IMR-90 (cell line): Measurements from ENCODE around the gene OR1F1. TPM values are rescaled to one million over a fixed set of nuclear protein-coding genes. Genes with fewer than 3 reads are reported as not detected.
A peak's percentile ranks its signal among the peaks of the same experiment; 100 is the strongest.

Source experiments
- ATAC-seq: fragments of 200-7000 bp; cut with Tn5 transposase; 2 replicates; pipeline ENCODE4 v1.9.1; 2020; ENCODE audit warnings: low read depth, mild to moderate bottlenecking, moderate library complexity
- BruUV-seq: library from RNA; stranded (reverse); fragments of 400-500 nt; replicated peaks from 2 replicates; lab custom pipeline; 2021; lab: Mats Ljungman, UMichigan
- CTCF ChIA-PET: fragments of 300-600 bp; formaldehyde crosslinking; extraction: SDS; loops from one replicate; lab custom pipeline; 2021; ENCODE audit warnings: antibody characterized with exemption; lab: Yijun Ruan, JAX
- POLR2A ChIA-PET: fragments of 300-600 bp; sonication (Branson Sonifier 250); formaldehyde crosslinking; loops from one replicate; lab custom pipeline; 2022; ENCODE audit warnings: antibody characterized with exemption; ENCODE audit not compliant: unreplicated experiment; lab: Charles Lee
- DNase-seq: peaks from one replicate; pipeline ENCODE4 v3.0.0; 2013
- H2AFZ ChIP-seq: replicated peaks from 2 replicates; pipeline ENCODE3; 2013; ENCODE audit warnings: low read length, mild to moderate bottlenecking; ENCODE audit not compliant: poor library complexity
- H2AK5ac ChIP-seq: 2 replicates; pipeline ENCODE4 v1.6.1; 2013; ENCODE audit warnings: low read depth, low read length, inconsistent platforms
- H2AK9ac ChIP-seq: replicated peaks from 2 replicates; pipeline ENCODE3; 2013; ENCODE audit warnings: mild to moderate bottlenecking, low read depth, low read length, moderate library complexity; ENCODE audit not compliant: poor library complexity
- H2BK120ac ChIP-seq: 2 replicates; pipeline ENCODE4 v1.6.1; 2013; ENCODE audit warnings: low read depth, low read length, inconsistent platforms
- H2BK15ac ChIP-seq: 3 replicates; pipeline ENCODE4 v1.6.1; 2013; ENCODE audit warnings: low read depth, low read length, inconsistent platforms
- H2BK20ac ChIP-seq: 2 replicates; pipeline ENCODE4 v1.6.1; 2013; ENCODE audit warnings: low read depth, mild to moderate bottlenecking, inconsistent platforms, low read length, moderate library complexity
- H2BK5ac ChIP-seq: 2 replicates; pipeline ENCODE4 v1.6.1; 2013; ENCODE audit warnings: mild to moderate bottlenecking, low read depth, low read length, inconsistent platforms; ENCODE audit not compliant: poor library complexity, severe bottlenecking
- H3K14ac ChIP-seq: replicated peaks from 2 replicates; pipeline ENCODE4 v1.6.1; 2013; ENCODE audit warnings: low read depth, low read length, inconsistent platforms
- H3K18ac ChIP-seq: 2 replicates; pipeline ENCODE4 v1.6.1; 2013; ENCODE audit warnings: low read depth, low read length, control low read depth
- H3K23ac ChIP-seq: 2 replicates; pipeline ENCODE4 v1.6.1; 2013; ENCODE audit warnings: low read depth, low read length, inconsistent platforms
- H3K27ac ChIP-seq: 2 replicates; pipeline ENCODE4 v1.5.1; 2013; ENCODE audit warnings: mild to moderate bottlenecking, control low read depth, low read length; ENCODE audit not compliant: insufficient read depth
- H3K27me3 ChIP-seq: 2 replicates; pipeline ENCODE4 v1.6.1; 2013; ENCODE audit warnings: low read length; ENCODE audit not compliant: control insufficient read depth, insufficient read depth
- H3K36me3 ChIP-seq: 2 replicates; pipeline ENCODE4 v1.6.1; 2013; ENCODE audit warnings: low read length, mixed read lengths; ENCODE audit not compliant: control insufficient read depth, insufficient read depth
- H3K4ac ChIP-seq: 2 replicates; pipeline ENCODE4 v1.6.1; 2013; ENCODE audit warnings: low read depth, low read length, inconsistent platforms
- H3K4me1 ChIP-seq: 2 replicates; pipeline ENCODE4 v1.6.1; 2013; ENCODE audit warnings: low read length, mixed read lengths; ENCODE audit not compliant: control insufficient read depth, insufficient read depth
- H3K4me2 ChIP-seq: 2 replicates; pipeline ENCODE4 v1.6.1; 2013; ENCODE audit warnings: low read depth, mild to moderate bottlenecking, control low read depth, low read length, moderate library complexity
- H3K4me3 ChIP-seq: 2 replicates; pipeline ENCODE4 v1.5.1; 2013; ENCODE audit warnings: low read depth, mild to moderate bottlenecking, control low read depth, low read length, moderate library complexity; ENCODE audit not compliant: insufficient read depth
- H3K56ac ChIP-seq: 2 replicates; pipeline ENCODE4 v1.6.1; 2013; ENCODE audit warnings: low read length, inconsistent platforms; ENCODE audit not compliant: insufficient read depth; ENCODE audit errors: extremely low read depth
- H3K79me1 ChIP-seq, 2 experiments: 2 replicates each; pipeline ENCODE4 v1.6.1; 2013; ENCODE audit warnings: low read length in 2 of 2, inconsistent platforms in 1 of 2, low read depth in 1 of 2
- H3K9ac ChIP-seq: 2 replicates; pipeline ENCODE4 v1.6.1; 2013; ENCODE audit warnings: low read depth, low read length, control low read depth
- H3K9me1 ChIP-seq: 2 replicates; pipeline ENCODE4 v1.6.1; 2013; ENCODE audit warnings: low read length, inconsistent platforms; ENCODE audit not compliant: insufficient read depth
- H3K9me3 ChIP-seq: 2 replicates; pipeline ENCODE4 v1.6.1; 2013; ENCODE audit warnings: low read length; ENCODE audit not compliant: control insufficient read depth, insufficient read depth
- H4K20me1 ChIP-seq: 2 replicates; pipeline ENCODE4 v1.6.1; 2013; ENCODE audit warnings: low read length, inconsistent platforms; ENCODE audit not compliant: insufficient read depth
- H4K5ac ChIP-seq: 2 replicates; pipeline ENCODE4 v1.6.1; 2013; ENCODE audit warnings: mild to moderate bottlenecking, low read depth, low read length, control low read depth
- H4K8ac ChIP-seq, 2 experiments: 2 replicates each; pipeline ENCODE4 v1.6.1; 2013; ENCODE audit warnings: low read depth in 2 of 2, low read length in 2 of 2, control low read depth in 1 of 2, inconsistent platforms in 1 of 2
- H4K91ac ChIP-seq: 2 replicates; pipeline ENCODE4 v1.6.1; 2013; ENCODE audit warnings: low read depth, low read length, inconsistent platforms; ENCODE audit not compliant: insufficient read depth
- MAFK ChIP-seq: IDR thresholded peaks from 2 replicates; pipeline ENCODE4 v1.6.1; 2012; ENCODE audit warnings: low read depth, low read length, improper control_type of control experiment
- RFX5 ChIP-seq: IDR thresholded peaks from 2 replicates; pipeline ENCODE4 v1.8.0; 2012; ENCODE audit warnings: low read depth, mild to moderate bottlenecking, low read length, moderate library complexity
- WGBS, 2 experiments: methylation state at CpG; one replicate each; pipeline versions ENCODE4 v1.1.5 to v1.1.7; 2013; ENCODE audit warnings: missing lambda C conversion rate in 2 of 2; ENCODE audit not compliant: insufficient read length in 1 of 2; ENCODE audit errors: extremely low coverage in 2 of 2; 5-methylcytosine and 5-hydroxymethylcytosine counted together
- dilution Hi-C: fragments of 300-500 bp; cut with HindIII; formaldehyde crosslinking; loops from one replicate; pipeline ENCODE4 v1.14.3; 2018; ENCODE audit warnings: low sequenced_read_pairs; ENCODE audit not compliant: unreplicated experiment
- in situ Hi-C: fragments of 300-500 bp; cut with MboI; formaldehyde crosslinking; loops from 3 replicates; pipeline ENCODE4 v1.14.3; 2019; ENCODE audit warnings: low sequenced_read_pairs, inconsistent platforms, mixed read lengths
- intact Hi-C: fragments of 100-400 bp; cut with micrococcal nuclease; formaldehyde crosslinking; loops from 2 replicates; pipeline ENCODE4 v1.10.0; 2022
- polyA plus RNA-seq, 3 experiments: library from polyadenylated mRNA; depleted of rRNA; stranded (reverse); fragments of >200 nt; gene quantifications; 2 replicates each; pipeline ENCODE4 v1.2.3, GENCODE V29; 2012; ENCODE audit warnings: low replicate concordance in 1 of 3
- total RNA-seq: library from RNA; depleted of rRNA; stranded (reverse); fragments of >200 nt; gene quantifications from 2 replicates; pipeline ENCODE4 v1.2.3, GENCODE V29; 2012

The OR1F1 gene
- total and polyA plus RNA-seq, 2 of the 4 experiments (the other 2 are of a cell fraction): 0.12 TPM; not detected in 1

DNA sequence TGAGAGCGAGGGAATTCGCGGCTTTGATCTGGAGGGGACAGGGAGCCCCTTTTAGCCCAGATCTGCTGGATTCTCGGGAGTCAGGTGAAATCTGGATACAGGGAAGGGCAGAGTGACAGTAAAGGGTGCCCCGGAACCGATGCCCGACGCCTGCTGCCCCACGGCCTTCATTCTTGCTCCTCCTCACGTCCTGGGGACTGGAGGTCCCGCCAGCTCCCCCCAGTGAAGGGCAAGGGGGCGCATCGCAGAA is 596 bp downstream of the OR1F1 start:
- Histone ChIP-seq H2BK20ac (no peak overlapping the region), H3K23ac (peak overlapping the region; percentile 82; the same call in 1 of the 2 replicates), H2AK9ac (peak overlapping the region; percentile 44), H3K9me1 (no peaks in the 10 kb centered on the region), H3K56ac (no peak overlapping the region), H3K27me3 (peaks cover 3% of the 10 kb centered on the region; the same call in 1 of the 2 replicates), H4K8ac (peak overlapping the region; percentile 13 to 20; a peak in 2 of 4 replicates), H2AK5ac (no peak overlapping the region), H2BK120ac (no peak overlapping the region), H3K27ac (no peak overlapping the region; the same call in 1 of the 2 replicates), H4K91ac (no peak overlapping the region), H2AFZ (peak overlapping the region; percentile 99), H3K4ac (no peak overlapping the region), H3K79me1 (no peaks in the 10 kb centered on the region), H3K9ac (peak overlapping the region; percentile 55), H2BK5ac (no peak overlapping the region), H3K36me3 (no peaks in the 10 kb centered on the region), H4K5ac (no peak overlapping the region), H3K14ac (no peak overlapping the region; the same call in 1 of the 2 replicates), H2BK15ac (no peak overlapping the region), H3K4me1 (peaks cover 2% of the 10 kb centered on the region; the same call in 1 of the 2 replicates), H3K18ac (no peak overlapping the region), H4K20me1 (peaks cover 2% of the 10 kb centered on the region), H3K4me3 (peak overlapping the region; percentile 58), H3K4me2 (peak overlapping the region; percentile 81), H3K9me3 (no peaks in the 10 kb centered on the region)
- no peak for TF ChIP-seq RFX5
- TF ChIP-seq MAFK: no peak
- dilution Hi-C loops: no loop called here
- no TSS peak for BruUV-seq
- WGBS, 2 experiments: 3% methylated on average over 9 of the region's 13 CpGs; no CpG with 5 or more reads in 1 of the 2 experiments
- ATAC-seq (no peak), DNase-seq (no peak)
- POLR2A ChIA-PET: interaction anchor here (0.5 kb wide), 1 partner anchor 112 kb away, joined by 3 read pairs; no protein-coding TSS in a partner anchor
- in situ Hi-C loops: no loop called here
- intact Hi-C loops: loop anchor here (2.0 to 5.0 kb wide), 2 partner anchors 74 to 312 kb away; partner anchors contain the start of gene CLUAP1
- CTCF ChIA-PET: no interaction called here
